Hippocampal formation (tissue), 2 donors: Measurements from ENCODE around the gene ZBTB21.

Experiments
- DNase-seq, 2 donors: peaks; one replicate each; lab custom pipeline; 2025; lab: John Stamatoyannopoulos, UW

The ZBTB21 gene

DNA sequence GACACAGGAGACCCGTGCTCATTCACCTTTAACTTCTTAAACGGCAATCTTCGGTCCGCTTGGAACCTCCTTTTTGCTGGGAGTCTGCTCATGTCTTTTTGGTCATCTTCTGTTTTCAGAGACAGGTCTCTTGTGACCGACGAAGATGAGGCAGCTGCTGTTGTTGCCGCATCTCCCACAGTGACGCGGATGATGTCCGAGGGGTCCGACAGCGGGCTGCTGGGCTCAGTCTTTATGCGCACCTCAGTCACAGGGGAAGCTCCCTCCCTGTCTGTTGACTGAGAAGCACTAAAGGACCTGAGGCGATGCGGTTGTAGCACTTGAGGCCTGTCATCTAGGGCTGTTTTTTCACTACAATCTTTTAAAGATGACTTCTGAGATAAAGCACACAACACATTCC lies 17.6 kb downstream of the ZBTB21 start:
- no peak for DNase-seq

DNA sequence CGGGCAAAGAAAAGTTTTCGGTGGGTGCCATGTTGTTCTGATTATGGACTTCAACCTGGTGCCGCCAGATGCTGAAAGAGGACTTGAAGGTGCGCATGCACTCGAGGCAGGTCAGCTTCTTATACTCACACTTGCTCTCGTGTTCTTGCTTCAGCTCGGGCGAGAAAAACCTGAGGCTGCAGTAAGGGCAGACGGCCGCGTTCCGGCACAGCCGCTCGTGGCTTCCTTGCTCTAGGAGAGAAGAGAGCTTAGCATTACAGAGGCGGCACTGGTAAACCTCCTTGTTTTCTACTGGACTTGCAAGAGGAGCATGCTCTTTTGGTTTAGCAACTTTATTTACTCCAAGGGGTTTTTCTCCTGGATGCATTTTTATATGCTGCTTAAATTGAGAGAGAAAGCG lies 18.5 kb downstream of the ZBTB21 start:
- no peak for DNase-seq

DNA sequence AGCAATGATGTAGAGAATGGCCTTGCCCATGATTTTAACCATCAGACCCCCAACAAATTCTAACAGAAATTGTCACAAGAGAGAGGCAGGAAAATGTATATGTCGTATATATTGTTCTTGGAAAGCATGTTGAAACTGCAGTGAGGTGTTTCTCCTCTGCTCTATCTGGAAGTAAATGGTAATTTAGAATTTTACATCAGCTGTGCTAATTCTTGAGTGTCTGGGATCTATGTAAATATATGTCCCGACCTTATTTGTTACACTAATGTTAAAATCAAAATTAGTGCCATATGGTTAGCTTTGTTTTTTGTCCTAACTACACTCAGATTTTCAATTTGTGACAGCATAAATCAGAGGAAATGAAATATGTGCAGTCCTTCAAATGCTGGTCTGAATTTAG lies 20.5 kb downstream of the ZBTB21 start:
- no peak for DNase-seq

DNA sequence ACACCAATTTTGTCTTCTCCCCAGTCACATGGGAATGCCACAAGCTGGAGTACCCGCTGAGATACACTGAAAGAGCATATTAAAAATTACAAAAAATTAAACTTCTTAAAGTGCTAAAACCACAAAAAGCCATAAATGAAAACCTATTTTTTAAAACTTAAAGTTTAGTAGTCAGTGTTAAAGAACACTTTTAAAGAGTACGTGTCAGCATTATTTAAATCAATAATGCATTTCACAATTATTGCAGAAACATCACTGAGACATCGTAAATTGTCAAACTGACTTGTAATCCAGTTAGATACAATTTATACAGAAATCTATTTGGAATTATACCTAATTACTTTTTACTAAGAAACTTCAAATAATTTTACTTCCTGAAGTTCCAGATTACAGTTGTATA lies 22.9 kb downstream of the ZBTB21 start:
- DNase-seq, result no peak

- DNase-seq, result no peak
These were observed 24.3 kb downstream of the ZBTB21 start for GRCh38 chr21:41985662-41986416.

DNA sequence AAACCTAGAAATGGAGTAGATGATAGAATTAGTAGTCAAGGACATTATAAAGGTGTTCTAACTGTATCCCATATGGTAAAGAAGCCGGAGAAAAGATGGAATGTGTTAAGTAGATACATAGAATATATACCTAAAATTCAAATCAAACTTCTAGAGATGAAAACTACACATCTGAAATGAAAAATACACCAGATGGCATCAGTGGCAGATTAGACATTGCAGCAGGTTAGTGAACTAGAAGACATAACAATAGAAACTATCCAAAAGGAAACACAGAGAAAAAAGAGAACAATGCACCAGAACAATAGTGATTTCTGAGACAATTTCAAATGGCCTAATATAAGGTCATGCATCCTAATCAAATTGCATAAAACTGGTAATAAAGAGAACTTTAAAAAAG lies 26.9 kb downstream of the ZBTB21 start:
- DNase-seq, result no peak

DNA sequence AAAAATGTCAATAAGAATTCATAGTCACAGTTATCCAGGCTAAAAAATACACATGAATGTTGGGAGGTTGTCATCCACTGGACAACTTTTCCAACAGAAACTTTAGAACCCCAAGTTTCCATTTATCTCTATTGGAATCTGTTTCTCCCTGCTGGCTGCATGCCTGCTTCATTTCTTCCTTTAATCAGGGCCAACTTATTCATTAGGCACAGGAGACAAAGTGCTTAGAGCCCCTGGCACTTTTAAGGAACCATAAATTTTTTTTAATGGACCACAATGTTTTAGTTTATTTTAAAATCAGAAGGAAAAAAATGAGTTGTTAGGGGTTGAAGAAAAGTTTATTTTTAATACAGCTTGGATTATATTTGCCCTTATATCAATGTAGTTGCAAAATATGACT lies 29.6 kb downstream of the ZBTB21 start:
- DNase-seq, result no peak

DNA sequence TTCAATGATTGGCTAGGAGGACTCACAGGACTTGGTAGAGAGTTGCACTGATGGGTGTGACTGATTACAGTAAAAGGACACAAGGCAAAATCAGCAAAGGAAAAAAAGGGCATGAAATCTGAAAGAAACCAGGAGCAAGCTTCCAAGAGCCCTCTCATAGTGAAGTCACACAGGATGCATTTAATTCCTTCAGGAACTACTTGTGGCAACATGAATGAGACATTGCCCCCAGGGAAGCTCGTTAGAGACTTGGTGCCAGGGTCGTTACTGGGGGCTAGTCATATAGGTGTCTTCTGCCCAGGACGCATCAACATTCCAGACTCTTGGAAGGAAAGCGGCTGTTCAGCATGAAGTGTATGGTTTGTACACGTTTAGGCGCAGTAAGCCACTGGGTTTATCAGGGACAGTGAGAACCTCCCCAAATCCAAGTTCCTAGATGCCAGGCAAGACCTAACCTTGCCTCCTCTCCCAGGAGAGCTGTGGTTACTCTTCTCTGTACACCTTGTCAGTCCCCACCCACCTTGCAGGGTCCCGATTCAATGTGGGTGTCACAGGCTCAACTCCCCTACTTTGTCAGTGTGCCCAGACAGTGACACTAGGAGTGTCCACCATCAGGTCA lies 30.3 kb downstream of the ZBTB21 start:
- no peak for DNase-seq

- no peak for DNase-seq
These were observed 30.8 kb downstream of the ZBTB21 start for GRCh38 chr21:41979335-41979734.

DNA sequence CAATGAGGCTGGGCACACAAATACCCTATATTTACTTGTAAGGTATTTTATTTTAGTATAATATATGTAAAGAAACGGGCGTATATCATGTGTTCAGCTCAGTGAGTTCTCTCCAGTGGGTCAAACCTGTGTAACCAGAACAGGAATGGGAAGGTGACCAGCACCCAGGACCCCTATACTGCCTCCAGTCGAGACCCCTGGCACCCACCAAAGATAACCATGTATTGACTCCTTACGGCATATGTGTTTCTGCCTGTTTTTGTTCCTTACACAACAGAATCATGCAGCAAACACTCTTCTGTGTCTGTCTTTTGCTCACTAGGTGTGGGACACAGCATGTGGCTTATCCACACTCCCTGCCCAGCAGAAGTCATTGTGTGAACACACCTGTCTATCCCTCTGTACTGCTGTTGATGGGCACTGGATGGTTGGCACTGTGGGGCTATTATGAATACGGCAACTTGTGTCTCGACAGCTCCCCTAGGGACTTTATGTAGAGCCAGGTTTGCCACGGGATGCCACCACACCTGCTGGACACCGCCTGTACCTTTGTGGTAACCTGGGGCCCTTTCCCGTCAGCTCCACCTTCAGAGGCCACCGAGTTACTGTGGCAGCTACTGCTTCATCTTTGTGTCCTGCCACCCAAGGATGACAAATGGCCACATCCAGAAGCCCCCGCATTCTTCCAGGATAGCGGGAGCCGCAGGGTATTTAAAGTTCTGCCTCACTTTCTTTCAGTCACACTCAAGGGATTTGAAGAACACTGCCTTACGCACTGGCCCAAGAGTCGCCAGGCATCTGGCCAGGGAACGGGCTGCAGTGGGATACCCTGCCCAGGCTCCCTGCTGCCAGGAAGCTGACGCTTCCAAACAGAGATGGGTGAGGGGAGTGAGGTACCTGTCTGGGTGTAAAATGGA lies 32.9 kb downstream of the ZBTB21 start:
- DNase-seq, result no peak

- DNase-seq, result no peak
These were observed 33.5 kb downstream of the ZBTB21 start for GRCh38 chr21:41976611-41977010.

- no peak for DNase-seq
These were observed 34.5 kb downstream of the ZBTB21 start for GRCh38 chr21:41975391-41976272.

DNA sequence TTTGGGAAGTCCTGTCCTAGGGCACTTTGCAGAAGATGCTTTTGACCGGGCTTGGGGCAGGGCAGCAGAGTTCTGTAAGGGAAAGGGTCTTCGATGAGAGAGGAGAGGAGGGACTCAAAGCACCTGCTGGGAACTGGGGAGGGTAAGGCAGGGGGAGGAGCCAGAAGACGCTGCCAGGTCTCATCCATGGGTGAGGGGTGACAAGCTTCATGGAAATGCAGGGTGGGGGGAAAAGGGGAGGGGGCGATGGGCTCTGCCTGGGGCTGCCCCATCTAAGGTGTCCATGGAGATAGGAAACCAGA lies 35.5 kb downstream of the ZBTB21 start:
- no peak for DNase-seq

- no peak for DNase-seq
These were observed 36.1 kb downstream of the ZBTB21 start for GRCh38 chr21:41973861-41974751.

GRCh38 chr21:41973427-41973831 lies 36.7 kb downstream of the ZBTB21 start:
- no peak for DNase-seq

DNA sequence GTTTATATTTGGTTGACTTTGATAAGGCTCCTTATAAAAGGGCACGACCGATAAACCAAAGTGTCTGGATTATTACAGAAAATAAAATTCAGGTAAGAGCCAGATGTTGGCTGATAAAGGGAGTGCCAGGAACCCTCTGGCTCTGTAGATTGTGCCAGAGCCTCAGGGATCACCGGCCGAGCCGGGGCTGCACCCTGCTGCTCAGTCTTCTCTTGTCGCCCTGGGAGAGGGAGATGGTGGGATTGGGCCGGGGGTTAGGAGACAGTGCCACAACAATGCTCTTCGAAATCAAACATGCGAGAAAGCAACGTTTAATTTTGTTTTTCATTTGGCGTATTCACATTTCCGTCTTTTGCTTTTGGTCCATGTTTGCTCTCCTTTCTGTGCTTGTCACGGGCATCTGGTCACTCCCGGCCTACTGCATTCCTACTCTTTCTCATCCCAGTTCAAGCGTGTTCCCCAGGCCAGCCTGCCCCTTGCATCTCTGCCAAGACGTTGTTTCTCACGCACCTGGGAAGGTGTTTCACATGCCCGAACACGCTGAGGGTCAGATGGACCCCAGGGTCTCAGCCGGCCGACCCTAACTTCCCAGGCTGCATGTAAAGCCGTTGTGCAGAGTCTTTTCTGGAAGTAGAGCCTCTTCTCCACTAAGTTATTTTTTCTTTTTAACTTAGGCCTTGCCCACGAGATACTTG lies 37.5 kb downstream of the ZBTB21 start:
- DNase-seq, result no peak

GRCh38 chr21:41971891-41972290 lies 38.3 kb downstream of the ZBTB21 start:
- DNase-seq, result no peak

GRCh38 chr21:41970751-41971653 lies 39.2 kb downstream of the ZBTB21 start:
- DNase-seq, result no peak

DNA sequence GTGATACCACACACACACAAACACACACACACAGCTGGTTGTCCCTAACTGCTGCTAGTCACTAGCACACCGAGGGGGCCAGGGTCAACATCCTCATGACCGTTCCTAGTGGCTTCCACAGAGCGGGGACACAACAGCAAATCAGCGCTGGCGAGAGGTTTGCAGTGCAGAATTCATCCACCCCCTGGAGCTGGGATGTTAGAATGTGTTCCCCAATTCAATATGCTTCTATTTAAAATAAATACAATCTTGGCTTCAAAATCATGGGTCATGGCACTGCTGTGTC lies 40.1 kb downstream of the ZBTB21 start:
- DNase-seq, result no peak
